Measurements from ENCODE around the gene FCHO2. TPM values are rescaled to one million over a fixed set of nuclear protein-coding genes. Genes with fewer than 3 reads are reported as not detected.

Gene FCHO2
- total RNA-seq, 4 donors from 2014 or later: 30.2 to 41.8 (median 36.6) TPM

- Histone ChIP-seq H3K36me3 (peaks cover 0 to 8% (median 0%) of the 10 kb centered on the region in 3 donors), H3K4me1 (peaks cover 5 to 49% (median 13%) of the 10 kb centered on the region in 3 donors), H3K27ac (no peak overlapping the region), H3K4me3 (no peak overlapping the region), H3K27me3 (peaks cover 0 to 41% (median 0%) of the 10 kb centered on the region in 4 donors), H3K9me3 (no peaks in the 10 kb centered on the region)
- TF ChIP-seq POLR2A (IDR thresholded peaks at IDR 0.05): no peak
- TF ChIP-seq CTCF (IDR thresholded peaks at IDR 0.05): no peak
- no peak for DNase-seq
- intact Hi-C loops (cut with DNase I): no loop called here
- 63 to 77% methylated on average over 2 to 15 of the region's 19 CpGs for WGBS, 2 donors
Observed at GRCh38 chr5:73122875-73123810, 167.3 kb downstream of the FCHO2 start.

GRCh38 chr5:73125289-73125688, 169.4 kb downstream of the FCHO2 start:
- TF ChIP-seq POLR2A (IDR thresholded peaks at IDR 0.05) (no peak), CTCF (IDR thresholded peaks at IDR 0.05) (no peak)
- WGBS, 2 donors: 88 to 90% methylated on average over 3 to 4 of the region's 4 CpGs
- Histone ChIP-seq H3K4me3 (no peak overlapping the region), H3K9me3 (no peaks in the 10 kb centered on the region), H3K4me1 (peaks cover 0 to 28% (median under 1%) of the 10 kb centered on the region in 3 donors), H3K27ac (no peak overlapping the region), H3K27me3 (peaks cover 0 to 34% (median 0%) of the 10 kb centered on the region in 4 donors), H3K36me3 (peaks cover 0 to 8% (median 0%) of the 10 kb centered on the region in 3 donors)
- intact Hi-C loops (cut with DNase I): no loop called here
- DNase-seq: no peak

- Histone ChIP-seq H3K4me3 (no peak overlapping the region), H3K27me3 (peaks cover 0 to 24% (median 0%) of the 10 kb centered on the region in 4 donors), H3K9me3 (no peaks in the 10 kb centered on the region), H3K36me3 (peaks cover 0 to 8% (median 0%) of the 10 kb centered on the region in 3 donors), H3K27ac (no peak overlapping the region), H3K4me1 (peaks cover 0 to 19% (median 0%) of the 10 kb centered on the region in 3 donors)
- intact Hi-C loops (cut with DNase I): no loop called here
- TF ChIP-seq POLR2A (IDR thresholded peaks at IDR 0.05): no peak
- TF ChIP-seq CTCF (IDR thresholded peaks at IDR 0.05): no peak
- no peak for DNase-seq
- 61 to 66% methylated on average over 4 of the region's 4 CpGs for WGBS, 2 donors
Observed at GRCh38 chr5:73126381-73126780, 170.5 kb downstream of the FCHO2 start.

- no peak overlapping the region for H3K4me3 ChIP-seq
- peaks cover 0 to 13% (median 0%) of the 10 kb centered on the region in 3 donors for H3K4me1 ChIP-seq
- TF ChIP-seq POLR2A (IDR thresholded peaks at IDR 0.05): no peak
- TF ChIP-seq CTCF (IDR thresholded peaks at IDR 0.05): no peak
- H3K36me3 ChIP-seq: peaks cover 0 to 8% (median 0%) of the 10 kb centered on the region in 3 donors
- no peak overlapping the region for H3K27ac ChIP-seq
- DNase-seq: no peak
- 77 to 89% methylated on average over 1 of the region's 1 CpG for WGBS, 2 donors
- H3K9me3 ChIP-seq: no peaks in the 10 kb centered on the region
- intact Hi-C loops (cut with DNase I): no loop called here
- peaks cover 0 to 19% (median 0%) of the 10 kb centered on the region in 4 donors for H3K27me3 ChIP-seq
Observed at GRCh38 chr5:73126957-73127356, 171.1 kb downstream of the FCHO2 start.

GRCh38 chr5:73129143-73129542, 173.3 kb downstream of the FCHO2 start:
- H3K27ac ChIP-seq: no peak overlapping the region
- no peaks in the 10 kb centered on the region for H3K9me3 ChIP-seq
- WGBS, 2 donors: 62 to 75% methylated on average over 3 to 5 of the region's 5 CpGs
- H3K36me3 ChIP-seq: no peaks in the 10 kb centered on the region
- no peak for DNase-seq
- no peak overlapping the region for H3K4me3 ChIP-seq
- intact Hi-C loops (cut with DNase I): no loop called here
- TF ChIP-seq CTCF (IDR thresholded peaks at IDR 0.05) (no peak), POLR2A (IDR thresholded peaks at IDR 0.05) (no peak)
- peaks cover 0 to 5% (median 0%) of the 10 kb centered on the region in 4 donors for H3K27me3 ChIP-seq
- H3K4me1 ChIP-seq: no peaks in the 10 kb centered on the region
